ENCODE measurements around the gene OR2G6. TPM values are rescaled to one million over a fixed set of nuclear protein-coding genes. Genes with fewer than 3 reads are reported as not detected.
"Not testable (repeated sequence)": the region's sequence is repeated elsewhere in the genome, so short reads cannot be mapped to it uniquely, and the experiment has no call there.

Gene OR2G6
- total RNA-seq, 1 donor from 2014 or later = not detected

DNA sequence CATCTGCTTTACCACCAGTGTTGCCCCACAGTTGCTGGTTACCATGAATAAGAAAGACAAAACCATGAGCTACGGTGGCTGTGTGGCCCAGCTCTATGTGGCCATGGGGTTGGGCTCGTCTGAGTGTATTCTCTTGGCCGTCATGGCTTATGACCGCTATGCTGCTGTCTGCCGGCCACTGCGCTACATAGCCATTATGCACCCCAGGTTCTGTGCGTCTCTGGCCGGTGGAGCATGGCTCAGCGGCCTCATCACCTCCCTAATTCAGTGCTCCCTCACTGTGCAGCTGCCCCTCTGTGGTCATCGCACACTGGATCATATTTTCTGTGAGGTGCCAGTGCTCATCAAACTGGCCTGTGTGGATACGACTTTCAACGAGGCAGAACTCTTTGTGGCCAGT lies 14.0 kb downstream of the OR2G6 start:
- H3K4me1 Mint-ChIP-seq (ENCODE audit: low read depth) = no peaks in the 10 kb centered on the region
- no peak overlapping the region for H3K4me3 Mint-ChIP-seq (ENCODE audit: low read depth)
- no peak overlapping the region for H3K27ac Mint-ChIP-seq
- DNase-seq (ENCODE audit: low spot score, unreplicated experiment) = no peak
- TF ChIP-seq, protein P1, sequence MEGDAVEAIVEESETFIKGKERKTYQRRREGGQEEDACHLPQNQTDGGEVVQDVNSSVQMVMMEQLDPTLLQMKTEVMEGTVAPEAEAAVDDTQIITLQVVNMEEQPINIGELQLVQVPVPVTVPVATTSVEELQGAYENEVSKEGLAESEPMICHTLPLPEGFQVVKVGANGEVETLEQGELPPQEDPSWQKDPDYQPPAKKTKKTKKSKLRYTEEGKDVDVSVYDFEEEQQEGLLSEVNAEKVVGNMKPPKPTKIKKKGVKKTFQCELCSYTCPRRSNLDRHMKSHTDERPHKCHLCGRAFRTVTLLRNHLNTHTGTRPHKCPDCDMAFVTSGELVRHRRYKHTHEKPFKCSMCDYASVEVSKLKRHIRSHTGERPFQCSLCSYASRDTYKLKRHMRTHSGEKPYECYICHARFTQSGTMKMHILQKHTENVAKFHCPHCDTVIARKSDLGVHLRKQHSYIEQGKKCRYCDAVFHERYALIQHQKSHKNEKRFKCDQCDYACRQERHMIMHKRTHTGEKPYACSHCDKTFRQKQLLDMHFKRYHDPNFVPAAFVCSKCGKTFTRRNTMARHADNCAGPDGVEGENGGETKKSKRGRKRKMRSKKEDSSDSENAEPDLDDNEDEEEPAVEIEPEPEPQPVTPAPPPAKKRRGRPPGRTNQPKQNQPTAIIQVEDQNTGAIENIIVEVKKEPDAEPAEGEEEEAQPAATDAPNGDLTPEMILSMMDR (IDR thresholded peaks at IDR 0.05; ENCODE audit: unreplicated experiment) = no peak
- H3K27me3 Mint-ChIP-seq = no peaks in the 10 kb centered on the region
- H3K36me3 Mint-ChIP-seq (ENCODE audit: insufficient read depth) = peaks cover 3% of the 10 kb centered on the region
- peaks cover 44% of the 10 kb centered on the region for H3K9me3 Mint-ChIP-seq (ENCODE audit: low read depth)

DNA sequence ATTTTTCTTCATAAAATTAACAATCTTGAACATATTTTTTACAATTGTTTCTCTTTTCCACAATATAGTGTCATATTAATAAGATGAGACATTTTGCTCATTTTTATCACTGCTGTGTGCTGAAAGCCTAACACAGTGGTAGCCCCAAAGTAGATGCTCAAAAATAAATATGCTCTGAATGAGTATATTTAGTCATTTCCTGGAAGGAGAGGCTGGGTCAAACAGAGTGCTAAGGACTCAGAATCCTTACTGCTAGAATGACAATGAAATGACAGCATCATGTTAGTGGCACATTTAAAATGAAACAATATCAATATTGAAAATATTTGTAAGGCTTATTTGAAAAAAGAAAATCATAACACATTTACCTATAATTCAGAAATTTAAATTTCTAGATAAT lies 29.6 kb downstream of the OR2G6 start:
- H3K27ac Mint-ChIP-seq; DNase-seq (ENCODE audit: low spot score, unreplicated experiment); H3K36me3 Mint-ChIP-seq (ENCODE audit: insufficient read depth); H3K9me3 Mint-ChIP-seq (ENCODE audit: low read depth); H3K4me1 Mint-ChIP-seq (ENCODE audit: low read depth); H3K4me3 Mint-ChIP-seq (ENCODE audit: low read depth); H3K27me3 Mint-ChIP-seq: not testable (repeated sequence)

DNA sequence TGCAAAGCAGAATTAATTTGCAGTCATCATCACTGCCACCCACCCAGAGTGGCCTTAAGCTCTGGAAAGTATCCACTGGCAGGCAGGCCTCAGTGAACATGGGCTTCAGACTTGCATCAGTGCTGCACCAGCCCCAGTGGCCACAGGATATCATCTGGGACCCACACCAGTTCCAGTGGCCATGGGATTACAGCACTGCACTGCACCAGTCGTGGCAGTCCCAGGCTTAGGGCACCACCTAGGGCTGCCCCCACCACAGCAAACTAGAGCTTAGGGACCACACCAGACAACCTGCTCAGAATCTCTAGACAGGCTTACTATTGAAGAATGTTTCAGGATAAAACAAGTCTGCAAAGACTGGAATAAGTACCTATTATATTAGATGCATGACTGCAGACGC lies 39.5 kb downstream of the OR2G6 start:
- DNase-seq (ENCODE audit: low spot score, unreplicated experiment); H3K36me3 Mint-ChIP-seq (ENCODE audit: insufficient read depth); H3K4me1 Mint-ChIP-seq (ENCODE audit: low read depth); H3K9me3 Mint-ChIP-seq (ENCODE audit: low read depth); H3K27me3 Mint-ChIP-seq; H3K27ac Mint-ChIP-seq; H3K4me3 Mint-ChIP-seq (ENCODE audit: low read depth): not testable (repeated sequence)

DNA sequence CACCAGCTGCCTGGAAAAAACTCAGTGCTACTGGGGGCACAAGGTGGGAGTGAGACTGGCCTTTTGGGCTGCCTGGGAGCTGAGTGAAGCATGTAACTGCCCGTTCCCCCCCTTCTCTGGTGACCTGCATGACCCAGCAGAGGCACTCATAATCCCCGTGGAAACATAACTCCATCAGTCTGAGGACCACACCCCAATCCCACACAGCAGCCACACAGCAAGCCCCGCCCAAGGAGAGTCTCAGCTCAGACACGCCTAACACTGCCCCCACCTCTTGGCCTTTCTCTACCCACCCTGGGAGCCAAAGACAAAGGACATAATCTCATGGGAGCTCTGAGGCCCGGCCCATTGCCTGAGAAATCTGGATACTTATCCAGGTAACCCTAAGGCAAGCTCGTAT lies 43.2 kb downstream of the OR2G6 start:
- not testable (repeated sequence) for H3K36me3 Mint-ChIP-seq (ENCODE audit: insufficient read depth); H3K9me3 Mint-ChIP-seq (ENCODE audit: low read depth); H3K4me1 Mint-ChIP-seq (ENCODE audit: low read depth); H3K4me3 Mint-ChIP-seq (ENCODE audit: low read depth); DNase-seq (ENCODE audit: low spot score, unreplicated experiment); H3K27ac Mint-ChIP-seq; H3K27me3 Mint-ChIP-seq

DNA sequence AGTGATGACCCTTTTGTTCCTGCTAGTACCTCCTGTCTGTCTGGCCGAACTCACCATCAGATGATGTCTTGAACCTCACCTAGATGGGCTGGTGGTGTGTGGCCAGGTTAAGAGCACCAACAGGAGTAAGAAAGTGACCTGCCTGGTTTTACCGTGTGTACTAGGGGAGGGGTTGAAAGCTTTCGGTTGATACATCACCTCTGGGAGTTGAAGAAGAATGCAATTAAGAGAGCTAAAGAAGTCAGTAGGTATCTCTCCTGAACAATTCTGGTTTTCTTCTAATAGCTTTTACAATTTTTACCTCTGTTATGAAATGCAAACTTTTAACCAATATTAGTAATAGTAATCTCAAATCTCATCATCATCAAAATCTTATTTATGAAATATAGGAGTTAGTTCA lies 54.8 kb downstream of the OR2G6 start, which contains the start of gene OR2T29:
Gene OR2T29, minus strand, starts transcription at position 101 of the 400 bp plus-strand sequence. CDS start 3,281 bp downstream, outside the sequence.
- DNase-seq (ENCODE audit: low spot score, unreplicated experiment); H3K4me3 Mint-ChIP-seq (ENCODE audit: low read depth); H3K36me3 Mint-ChIP-seq (ENCODE audit: insufficient read depth); H3K4me1 Mint-ChIP-seq (ENCODE audit: low read depth); H3K27ac Mint-ChIP-seq; H3K9me3 Mint-ChIP-seq (ENCODE audit: low read depth); H3K27me3 Mint-ChIP-seq: not testable (repeated sequence)

DNA sequence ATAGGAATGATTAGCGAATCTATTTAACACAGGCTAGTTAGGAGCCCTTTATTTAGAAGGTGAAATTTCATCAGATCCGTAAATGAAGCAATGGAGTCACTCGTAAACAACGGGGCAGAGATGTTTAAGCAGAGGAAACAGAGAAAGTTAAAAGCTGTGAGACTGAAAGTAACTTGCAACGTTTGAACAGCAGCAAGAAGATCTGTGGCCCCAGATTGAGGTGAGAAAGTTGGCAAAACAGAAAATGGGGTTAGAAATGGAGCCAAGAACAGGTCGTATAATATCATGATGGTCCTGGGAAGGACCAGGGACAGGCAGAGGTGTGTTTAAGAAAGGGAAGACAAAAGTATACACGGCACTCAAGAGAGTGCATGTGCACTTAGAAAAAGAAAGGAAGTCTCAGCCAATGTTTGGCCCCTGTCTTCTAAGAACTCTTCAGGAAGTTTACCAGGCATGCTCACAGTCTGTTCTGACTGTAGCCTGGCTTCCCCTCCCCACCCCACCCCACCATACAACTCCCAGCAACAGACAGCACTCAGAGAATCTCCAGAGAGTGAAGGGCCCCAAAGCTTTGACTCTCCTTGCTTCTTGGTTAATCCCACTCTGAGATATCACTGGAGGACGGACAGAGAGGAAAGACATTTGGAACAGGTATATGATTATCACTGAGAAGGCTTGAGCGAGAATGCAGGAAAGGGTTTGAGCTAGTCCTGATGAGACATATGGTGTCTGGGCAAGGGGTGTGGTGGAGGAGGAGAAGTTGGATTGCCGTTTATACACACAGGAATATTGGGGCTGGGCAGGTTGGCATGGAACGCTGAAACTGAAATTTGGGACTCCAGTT lies 57.9 kb downstream of the OR2G6 start:
- not testable (repeated sequence) for DNase-seq (ENCODE audit: low spot score, unreplicated experiment); H3K36me3 Mint-ChIP-seq (ENCODE audit: insufficient read depth); H3K4me1 Mint-ChIP-seq (ENCODE audit: low read depth); H3K27me3 Mint-ChIP-seq; H3K4me3 Mint-ChIP-seq (ENCODE audit: low read depth); H3K27ac Mint-ChIP-seq
- peaks cover 19% of the 10 kb centered on the region for H3K9me3 Mint-ChIP-seq (ENCODE audit: low read depth)

DNA sequence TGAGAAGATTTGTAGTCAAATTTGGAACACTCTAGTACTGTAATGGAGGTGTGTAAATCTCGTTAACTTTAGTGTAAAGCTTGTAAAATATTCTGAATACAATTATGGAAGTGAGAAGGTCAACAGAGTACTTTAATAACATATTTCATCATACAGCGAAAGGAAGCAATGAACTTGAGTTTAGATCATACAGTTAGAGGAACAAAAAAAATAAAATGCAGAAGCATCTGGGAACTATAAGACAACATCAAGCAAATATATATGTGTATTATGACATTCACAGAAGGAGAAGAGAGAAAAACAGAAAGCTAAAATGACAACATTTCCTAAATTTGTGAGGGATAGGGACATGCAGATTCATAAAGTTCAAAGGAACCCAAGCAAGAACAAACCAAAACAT lies 61.2 kb downstream of the OR2G6 start:
- H3K27me3 Mint-ChIP-seq; DNase-seq (ENCODE audit: low spot score, unreplicated experiment); H3K4me3 Mint-ChIP-seq (ENCODE audit: low read depth); H3K36me3 Mint-ChIP-seq (ENCODE audit: insufficient read depth); H3K27ac Mint-ChIP-seq; H3K4me1 Mint-ChIP-seq (ENCODE audit: low read depth): not testable (repeated sequence)
- H3K9me3 Mint-ChIP-seq (ENCODE audit: low read depth) = peaks cover 23% of the 10 kb centered on the region

DNA sequence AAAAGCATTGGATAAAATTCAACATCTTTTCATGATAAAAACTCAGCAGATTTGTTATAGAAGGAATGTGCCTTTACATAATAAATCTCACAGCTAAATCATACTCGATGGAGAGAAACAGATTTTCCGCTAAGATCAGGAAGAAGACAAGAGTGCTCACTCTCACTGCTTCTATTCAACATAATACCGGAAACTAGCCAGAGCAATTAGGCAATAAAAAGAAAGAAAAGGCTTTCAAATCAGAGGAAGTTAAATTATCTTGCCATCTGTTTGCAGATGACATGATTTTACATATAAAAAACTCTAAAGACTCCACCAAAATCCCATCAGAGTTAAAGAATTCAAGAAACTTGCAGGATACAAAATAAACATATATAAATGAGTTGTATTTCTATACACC lies 62.9 kb downstream of the OR2G6 start:
- not testable (repeated sequence) for DNase-seq (ENCODE audit: low spot score, unreplicated experiment); H3K27me3 Mint-ChIP-seq; H3K27ac Mint-ChIP-seq; H3K4me1 Mint-ChIP-seq (ENCODE audit: low read depth); H3K36me3 Mint-ChIP-seq (ENCODE audit: insufficient read depth); H3K4me3 Mint-ChIP-seq (ENCODE audit: low read depth)
- H3K9me3 Mint-ChIP-seq (ENCODE audit: low read depth) = peaks cover 22% of the 10 kb centered on the region

DNA sequence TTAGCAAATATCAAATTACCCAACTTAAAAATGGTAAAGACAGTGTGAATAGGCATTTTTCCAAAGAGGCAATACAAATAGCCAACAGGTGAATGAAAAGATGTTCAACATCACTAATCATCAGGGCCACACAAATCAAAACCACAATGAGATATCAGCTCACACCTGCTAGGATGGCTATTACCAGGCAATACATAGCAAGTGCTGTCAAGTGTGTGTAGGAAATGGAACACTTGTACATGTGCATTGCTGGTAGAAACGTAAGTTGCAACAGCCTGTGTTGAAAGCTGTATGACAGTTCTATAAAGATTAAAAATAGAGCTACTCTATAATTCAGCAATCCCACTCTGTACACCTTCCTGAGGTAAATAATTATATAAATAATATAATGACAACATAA lies 64.2 kb downstream of the OR2G6 start:
- not testable (repeated sequence) for H3K4me3 Mint-ChIP-seq (ENCODE audit: low read depth); H3K27me3 Mint-ChIP-seq; H3K4me1 Mint-ChIP-seq (ENCODE audit: low read depth); H3K36me3 Mint-ChIP-seq (ENCODE audit: insufficient read depth); DNase-seq (ENCODE audit: low spot score, unreplicated experiment); H3K27ac Mint-ChIP-seq
- H3K9me3 Mint-ChIP-seq (ENCODE audit: low read depth) = peaks cover 31% of the 10 kb centered on the region

DNA sequence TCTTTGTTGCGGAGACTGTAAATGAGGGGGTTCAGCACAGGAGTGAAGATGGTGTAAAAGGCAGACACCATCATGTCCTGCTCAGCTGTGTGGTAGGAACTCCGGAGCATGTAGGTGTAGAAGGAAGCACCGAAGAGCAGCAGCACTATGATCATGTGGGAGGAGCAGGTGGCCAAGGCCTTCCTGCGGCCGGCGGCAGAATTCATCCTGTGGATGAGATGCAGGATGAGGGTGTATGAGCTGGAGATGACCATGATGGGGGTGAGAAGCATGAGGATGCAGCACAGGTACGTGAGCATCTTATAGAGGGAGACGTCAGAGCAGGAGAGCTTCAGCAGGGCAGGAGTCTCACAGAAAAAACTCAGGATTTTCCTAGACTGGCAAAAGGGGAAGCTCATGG lies 66.0 kb downstream of the OR2G6 start:
- H3K27ac Mint-ChIP-seq; H3K4me1 Mint-ChIP-seq (ENCODE audit: low read depth); H3K36me3 Mint-ChIP-seq (ENCODE audit: insufficient read depth); DNase-seq (ENCODE audit: low spot score, unreplicated experiment); H3K4me3 Mint-ChIP-seq (ENCODE audit: low read depth); H3K27me3 Mint-ChIP-seq: not testable (repeated sequence)
- peaks cover 33% of the 10 kb centered on the region for H3K9me3 Mint-ChIP-seq (ENCODE audit: low read depth)

DNA sequence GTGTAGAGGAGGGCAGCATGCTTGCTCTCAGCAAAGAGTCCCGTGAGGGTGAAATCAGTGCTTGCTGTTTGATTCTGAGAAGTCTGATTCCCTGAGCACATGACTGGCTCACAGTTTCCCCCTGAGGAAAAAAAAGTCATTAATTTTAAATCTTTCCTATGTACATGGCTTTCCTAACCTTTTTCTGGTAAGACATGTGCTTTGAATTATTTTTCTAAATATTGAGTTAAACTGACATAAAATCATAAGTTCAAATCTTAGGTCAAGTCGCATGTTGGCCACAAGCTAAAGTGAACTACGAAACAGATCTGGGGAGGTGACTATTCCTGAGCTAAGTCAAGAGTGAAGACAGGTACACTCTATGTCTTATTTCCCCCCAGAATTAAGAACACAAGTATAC lies 66.8 kb downstream of the OR2G6 start, which contains the start of gene OR2T34:
Gene OR2T34, minus strand, starts transcription at position 101 of the 400 bp plus-strand sequence. Its CDS starts 0 bp downstream, at position 101.
- not testable (repeated sequence) for H3K4me3 Mint-ChIP-seq (ENCODE audit: low read depth); H3K27ac Mint-ChIP-seq; H3K27me3 Mint-ChIP-seq; DNase-seq (ENCODE audit: low spot score, unreplicated experiment); H3K4me1 Mint-ChIP-seq (ENCODE audit: low read depth); H3K36me3 Mint-ChIP-seq (ENCODE audit: insufficient read depth)
- H3K9me3 Mint-ChIP-seq (ENCODE audit: low read depth) = peaks cover 36% of the 10 kb centered on the region

Measured in progenitor cell of endocrine pancreas (in vitro differentiated cells).